HG02571 (cell line): ENCODE measurements around the gene GATA2.

ENCODE experiments used
- ATAC-seq: cut with Tn5 transposase; IDR thresholded peaks from one replicate; pipeline ENCODE4 v1.9.1; 2021; ENCODE audit warnings: mild to moderate bottlenecking, moderate library complexity; ENCODE audit not compliant: unreplicated experiment

The GATA2 gene

DNA sequence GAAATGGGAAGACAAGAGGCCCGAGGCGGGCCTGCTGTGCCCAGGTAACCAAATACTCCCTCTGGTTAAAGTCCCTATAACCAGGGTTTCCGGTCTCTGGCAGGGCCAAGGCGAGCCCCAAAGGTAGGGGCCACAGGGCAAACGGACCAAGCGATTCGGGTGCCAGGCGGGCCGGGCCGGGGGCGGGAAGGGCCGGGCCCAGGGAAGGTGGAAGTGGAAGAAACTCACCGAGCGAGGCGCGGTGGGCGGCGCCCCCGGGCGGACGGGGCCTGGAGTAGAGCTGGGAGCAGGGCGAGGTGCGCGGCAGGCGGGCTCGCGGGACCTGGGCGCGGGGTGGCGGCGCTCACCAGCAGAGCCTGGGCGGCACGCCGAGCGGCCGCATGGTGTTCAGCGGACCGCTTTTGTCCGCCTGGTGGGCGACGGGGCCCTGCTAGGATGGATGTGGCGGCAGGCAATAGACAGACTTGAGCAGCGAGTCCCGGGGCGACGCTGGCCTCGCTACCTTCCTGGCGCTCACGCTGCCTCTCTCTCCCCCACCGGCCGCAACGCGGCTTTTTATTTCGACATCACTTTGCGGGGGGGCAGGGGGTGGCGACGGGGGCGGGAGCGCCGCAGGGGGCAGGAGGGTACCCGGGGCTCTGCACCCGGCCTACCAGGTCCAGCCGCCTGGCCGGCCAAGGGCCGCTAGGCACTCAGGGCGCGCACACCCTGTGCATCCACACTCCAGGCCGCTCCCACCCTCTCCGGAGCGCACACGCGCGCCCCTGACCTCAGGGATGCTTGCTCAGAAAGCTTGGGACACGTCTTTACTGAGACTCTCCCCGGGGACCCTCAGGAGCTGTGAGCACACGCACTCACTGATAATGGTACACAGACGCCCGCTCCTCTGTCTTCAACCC lies at the start of gene GATA2:
TSS of gene GATA2 (minus strand) at position 531 of the 899 bp plus-strand sequence. CDS start 6,170 bp downstream, outside the sequence.
- ATAC-seq, result no peak

DNA sequence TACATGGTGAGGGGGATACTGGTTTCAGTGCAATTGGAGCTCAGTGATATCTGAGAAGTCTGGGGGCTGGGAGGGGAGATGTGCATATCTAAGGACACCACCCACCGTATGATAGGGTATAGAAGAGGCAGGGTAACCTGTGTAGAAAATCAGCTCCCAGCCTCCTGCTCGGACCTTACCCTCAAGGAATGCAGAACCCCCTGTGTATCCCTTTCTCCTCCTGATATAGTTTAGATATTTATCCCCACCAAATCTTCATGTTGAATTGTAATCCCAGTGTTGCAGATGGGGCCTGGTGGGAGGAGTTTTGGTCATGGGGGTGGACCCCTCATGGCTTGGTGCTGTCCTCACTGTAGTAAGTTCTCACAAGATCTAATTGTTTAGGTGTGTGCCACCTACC lies 48.2 kb upstream of the GATA2 start:
- no peak for ATAC-seq

DNA sequence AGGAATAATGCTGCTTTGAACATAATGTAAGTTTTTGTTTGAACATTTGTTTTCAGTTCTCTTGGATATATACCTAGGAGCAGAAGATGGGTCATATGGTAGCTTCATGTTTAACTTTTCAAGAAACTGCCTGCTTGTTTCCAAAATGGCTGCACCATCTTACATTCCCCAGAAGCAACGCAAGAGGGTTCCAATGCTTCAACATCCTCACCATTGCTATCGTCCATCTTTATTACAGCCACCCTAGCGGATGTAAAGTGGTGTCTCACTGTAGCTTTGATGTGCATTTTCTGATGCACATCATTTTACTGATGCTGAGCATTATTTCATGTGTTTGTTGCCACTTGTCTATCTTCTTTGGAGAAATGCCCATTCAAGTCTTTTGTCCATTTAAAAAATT lies 46.4 kb upstream of the GATA2 start:
- ATAC-seq, result no peak

DNA sequence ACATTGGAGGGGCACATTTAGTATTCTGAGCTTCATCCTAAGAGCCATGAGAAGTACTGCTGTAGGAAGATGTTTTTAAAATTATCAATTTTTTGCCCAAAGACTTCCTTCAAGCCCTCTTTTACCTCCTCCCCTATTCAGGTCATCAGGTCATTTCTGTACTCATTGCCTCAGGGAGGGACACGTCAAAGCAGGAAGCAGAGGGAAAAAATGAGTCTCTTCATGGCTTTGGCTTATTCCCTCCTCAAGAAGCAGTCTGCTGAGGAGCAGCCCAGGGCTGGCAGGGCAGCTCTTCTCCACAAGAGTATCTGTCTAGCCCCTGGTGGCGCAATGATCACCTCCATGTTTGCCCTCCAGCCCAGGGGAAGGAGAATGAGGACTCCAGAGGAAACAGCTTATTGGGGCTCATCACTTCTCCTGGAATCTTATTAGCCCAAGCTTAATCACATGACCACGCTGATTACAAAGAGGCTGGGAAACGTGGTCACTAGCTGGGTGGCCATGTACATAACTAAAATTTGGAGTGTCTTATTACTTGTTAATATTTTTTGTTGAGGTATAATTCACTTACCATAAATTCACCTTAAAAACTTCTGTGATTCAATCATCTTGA lies 44.2 kb upstream of the GATA2 start:
- no peak for ATAC-seq

DNA sequence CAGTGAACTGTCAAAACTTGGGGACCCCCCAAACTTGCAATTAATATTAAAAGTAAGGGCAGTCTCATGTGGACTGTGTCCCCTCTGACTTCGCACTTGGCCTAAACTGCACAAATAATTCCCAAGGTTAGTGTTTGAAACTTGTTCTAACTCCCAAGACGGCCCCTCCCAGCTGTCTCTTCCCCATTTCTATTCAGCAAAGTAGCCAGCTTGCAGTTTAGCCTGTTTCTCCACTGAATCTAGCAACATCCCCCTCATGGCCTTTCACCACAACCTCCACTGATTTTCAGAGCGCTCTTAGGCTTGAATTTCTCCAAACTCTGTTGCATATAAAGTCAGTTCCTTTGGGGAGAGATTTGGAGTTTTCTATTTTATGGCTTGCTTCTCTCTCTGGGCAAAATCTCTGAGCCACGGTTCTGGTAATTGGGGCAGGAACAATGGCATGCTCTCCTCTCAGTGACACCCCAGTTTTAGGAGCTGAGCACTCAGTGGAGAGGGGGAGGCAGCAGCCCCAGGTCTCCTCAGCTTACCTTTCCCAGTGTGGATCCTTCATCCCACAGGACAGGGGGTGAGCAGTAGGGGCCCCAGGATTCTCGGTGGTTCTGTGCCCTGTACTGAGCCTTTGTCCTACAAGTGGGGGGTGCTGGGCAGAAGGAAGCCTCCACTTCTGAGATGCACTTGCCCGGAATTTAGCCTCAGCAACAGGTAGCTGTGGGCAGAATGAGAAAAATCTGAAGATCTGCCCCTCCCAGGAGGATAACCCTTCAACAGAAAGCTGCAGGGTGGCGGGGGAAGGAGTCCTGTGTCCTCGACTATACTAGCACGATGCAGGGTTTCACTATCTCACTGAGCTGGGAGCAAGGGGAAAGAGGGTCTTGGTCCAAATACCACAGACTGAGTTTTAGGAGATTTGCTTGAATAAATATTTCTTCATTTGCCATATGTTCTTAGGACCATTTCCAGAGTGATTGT lies 39.3 kb upstream of the GATA2 start:
- ATAC-seq, result no peak

DNA sequence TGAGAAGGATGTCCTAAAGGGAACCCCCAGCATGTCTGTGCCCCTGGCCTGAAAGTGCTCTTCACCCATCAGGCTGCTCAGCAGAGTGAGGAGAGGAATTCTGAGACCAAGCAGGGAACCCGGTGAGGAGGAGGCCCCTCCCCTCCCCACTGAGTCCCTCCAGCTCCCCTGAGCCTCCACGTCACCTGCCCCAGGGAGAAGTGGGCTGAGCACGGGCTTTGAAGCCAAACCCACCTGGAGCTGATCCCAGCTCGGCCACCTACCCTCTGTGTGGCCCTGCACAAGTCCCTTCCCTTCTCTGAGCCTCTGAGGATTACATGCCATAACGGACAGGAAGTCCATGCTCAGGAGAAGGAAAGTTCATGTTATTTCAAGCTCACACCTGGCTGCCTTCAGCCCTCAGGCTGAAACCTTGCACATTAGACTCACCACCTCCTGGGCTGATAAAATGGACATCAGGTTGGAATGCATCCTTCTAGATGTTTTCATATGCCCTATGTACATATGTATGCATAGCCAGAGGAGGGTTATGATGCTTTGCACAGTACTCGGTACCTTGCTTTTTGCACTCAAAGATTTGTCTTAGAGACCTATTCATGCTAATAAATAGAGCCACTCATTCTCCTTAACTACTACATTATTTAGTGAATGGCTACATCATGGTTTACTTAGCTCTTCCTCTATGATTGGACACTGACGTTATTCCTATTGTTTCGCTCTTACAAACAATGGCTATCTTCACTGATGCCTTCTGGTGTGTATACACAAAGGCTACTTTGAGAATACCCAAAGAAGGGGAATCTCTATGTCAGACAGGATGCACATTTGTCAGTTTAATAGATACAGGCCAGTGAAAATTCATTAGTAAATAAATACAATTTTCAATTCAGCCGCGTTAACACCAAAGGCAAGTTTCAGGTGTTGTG lies 31.6 kb upstream of the GATA2 start:
- ATAC-seq, result no peak

DNA sequence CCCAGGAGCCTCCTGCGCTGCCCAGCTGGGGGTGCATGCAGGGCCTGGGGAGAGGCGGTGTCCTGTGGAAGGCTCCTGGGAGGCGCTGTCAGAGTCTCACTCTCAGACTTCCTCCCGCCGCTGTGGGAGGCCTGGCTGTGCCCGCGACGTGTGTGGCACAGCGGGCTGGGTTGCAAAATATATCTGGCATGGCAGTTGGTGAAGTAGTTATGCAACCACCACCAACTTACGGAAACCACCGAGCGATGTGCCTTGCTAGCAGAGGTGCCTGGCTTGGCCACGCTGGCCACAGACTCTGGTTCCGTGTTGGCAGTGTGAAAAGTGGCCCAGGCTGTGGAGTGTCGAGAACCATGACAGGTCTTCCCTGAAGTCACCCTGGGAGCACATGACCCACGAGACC lies 30.6 kb upstream of the GATA2 start:
- ATAC-seq, result no peak

DNA sequence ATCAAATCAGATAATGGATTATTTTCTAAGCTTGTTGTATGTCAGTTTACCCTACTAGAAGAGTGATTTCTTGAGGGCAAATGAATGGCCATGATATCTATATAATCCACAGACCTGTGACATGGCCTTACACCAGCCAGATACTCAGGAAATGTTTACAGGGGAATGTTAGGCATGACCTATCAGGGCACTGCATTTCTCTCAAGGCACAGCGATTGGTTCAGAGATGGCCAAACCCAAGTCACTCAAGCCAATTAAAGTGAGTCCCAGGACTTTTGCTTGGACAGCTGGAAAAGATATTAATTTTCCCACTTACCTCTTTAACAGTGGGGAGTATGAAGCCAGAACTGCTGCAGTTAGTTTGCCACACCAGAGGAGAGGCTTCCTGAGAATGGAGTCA lies 28.7 kb upstream of the GATA2 start:
- ATAC-seq, result no peak

DNA sequence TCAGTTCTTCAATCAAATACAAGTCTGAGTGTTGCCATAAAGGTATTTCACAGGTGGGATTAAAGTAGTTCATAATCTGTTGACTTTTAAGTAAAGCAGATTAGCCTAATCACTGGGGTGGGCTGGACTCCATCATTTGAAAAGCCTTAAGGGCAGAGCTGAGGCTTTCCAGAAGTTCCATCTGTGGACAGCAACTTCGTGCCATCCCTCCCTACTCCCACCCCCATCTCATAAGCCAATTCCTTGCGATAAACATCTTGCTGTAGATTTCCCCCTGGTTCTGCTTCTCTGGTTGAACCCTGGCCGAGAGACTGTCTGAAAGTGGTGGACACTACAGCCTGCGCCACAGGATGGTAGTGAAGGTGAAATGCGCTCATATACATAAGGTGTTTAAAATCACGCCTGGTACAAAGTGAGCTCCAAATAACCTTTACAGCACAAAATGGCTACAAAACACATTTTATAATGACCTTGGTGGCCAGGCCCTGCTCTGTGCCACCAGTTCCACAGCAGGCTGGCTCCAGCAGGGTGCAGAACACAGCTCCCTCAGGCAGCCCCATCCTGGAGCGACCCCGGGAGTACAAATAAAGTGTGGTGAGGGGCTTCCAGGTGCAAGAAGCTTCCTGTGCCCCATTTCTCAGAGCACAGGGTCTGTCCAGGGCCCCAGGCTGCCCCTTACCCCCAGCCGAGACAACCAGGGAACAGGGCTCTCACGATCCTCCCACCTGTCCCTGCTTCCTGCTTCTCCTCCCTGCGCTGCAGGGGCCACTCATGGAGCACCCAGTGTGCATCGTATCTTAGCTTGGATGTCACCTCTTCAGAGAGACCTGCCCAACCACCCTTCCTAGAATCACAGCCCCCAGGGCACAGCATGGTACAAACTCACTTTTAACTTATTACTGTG lies 25.8 kb upstream of the GATA2 start:
- no peak for ATAC-seq

DNA sequence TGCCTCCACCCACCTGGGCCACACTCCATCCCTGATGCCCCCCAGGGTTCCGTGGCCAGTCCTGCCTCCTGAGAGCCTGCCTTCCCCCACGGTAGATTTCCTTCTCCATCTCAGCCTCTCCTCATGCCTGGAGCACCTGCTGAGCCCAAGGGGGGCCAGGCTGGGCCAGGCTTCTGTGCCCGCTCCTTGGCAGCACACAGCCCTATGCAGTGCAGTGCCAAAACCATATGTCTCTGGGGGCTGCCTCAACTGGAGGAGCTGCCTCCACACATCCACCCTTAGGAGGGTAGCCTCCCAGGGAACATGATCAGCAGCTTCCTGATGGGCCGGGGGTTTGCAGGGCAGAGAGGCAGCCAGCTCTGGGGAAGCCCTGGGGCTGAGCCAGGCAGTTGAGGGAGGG lies 24.6 kb upstream of the GATA2 start:
- no peak for ATAC-seq

DNA sequence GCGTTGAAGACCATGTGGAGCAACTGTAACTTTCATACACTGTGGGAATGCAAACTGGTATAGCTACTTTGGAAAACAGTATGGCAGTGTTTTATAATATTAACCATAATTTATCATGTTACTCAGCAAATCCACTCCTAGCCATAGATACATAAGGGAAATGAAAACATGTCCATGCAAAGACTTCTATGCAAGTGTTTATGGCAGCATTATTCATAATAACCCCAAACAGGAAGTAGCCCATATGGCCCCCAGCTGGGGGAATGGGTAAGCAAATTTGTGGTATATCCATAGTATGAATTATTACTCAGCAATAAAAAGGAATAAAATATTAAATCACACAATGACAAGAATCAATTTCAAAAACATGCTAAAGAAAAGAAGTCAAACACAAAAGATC lies 23.0 kb upstream of the GATA2 start:
- no peak for ATAC-seq

DNA sequence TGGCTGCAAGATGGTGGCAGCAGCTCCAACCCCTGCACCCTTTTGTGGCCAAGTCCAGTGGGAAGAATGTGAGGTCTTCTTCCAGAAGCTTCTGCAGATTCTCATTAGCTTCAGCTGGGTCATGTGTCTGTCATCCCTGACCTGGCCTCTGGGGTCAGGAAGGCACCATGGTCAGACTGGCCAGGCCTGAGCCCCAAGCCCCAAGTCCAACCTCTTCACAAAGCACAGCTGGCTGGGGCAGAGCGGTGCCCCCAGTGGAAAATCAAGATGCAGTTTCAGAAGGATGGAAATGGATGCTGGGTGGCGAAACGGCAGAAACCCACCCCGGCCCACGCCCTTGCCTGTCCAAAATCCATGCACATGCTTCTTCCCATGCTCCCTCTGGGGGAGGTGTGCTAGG lies 15.9 kb upstream of the GATA2 start:
- no peak for ATAC-seq

DNA sequence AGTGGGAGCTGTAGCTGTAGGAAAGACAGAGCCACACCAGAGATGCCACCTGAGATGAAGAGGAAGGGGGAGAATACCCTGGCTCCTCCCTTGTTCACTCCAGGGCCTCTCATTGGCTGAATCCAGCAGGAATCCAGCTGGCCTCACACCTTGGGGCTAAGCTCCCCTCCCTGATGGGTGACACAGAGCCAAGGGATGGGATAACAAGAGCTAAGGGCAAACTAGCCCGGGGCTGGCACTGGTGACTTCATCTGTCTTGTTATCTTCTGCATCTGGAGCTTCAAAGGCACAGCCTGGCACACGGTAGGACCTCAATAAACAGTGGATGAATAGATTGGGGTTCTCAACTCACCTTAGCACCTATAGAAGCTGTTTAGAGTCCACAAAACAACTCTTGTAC lies 13.8 kb upstream of the GATA2 start:
- no peak for ATAC-seq

DNA sequence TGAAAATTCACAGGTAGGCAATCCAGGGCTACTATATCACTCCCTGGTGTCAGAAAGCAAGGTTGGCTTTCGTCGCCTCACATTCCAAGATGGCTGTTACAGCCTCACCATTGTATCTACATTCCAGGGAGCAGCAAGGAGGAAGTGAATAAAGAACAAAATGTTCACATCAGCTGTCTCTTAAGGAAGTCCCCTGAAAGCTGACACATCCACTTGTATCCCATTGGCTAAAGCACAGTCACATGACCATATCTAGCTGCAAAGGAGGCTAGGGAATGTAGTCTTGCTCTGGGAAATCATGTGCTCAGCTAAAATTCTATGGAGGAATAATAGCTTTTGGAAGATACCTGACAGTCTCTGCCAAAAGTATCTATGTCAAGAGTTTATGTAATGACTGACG lies 12.8 kb upstream of the GATA2 start:
- ATAC-seq, result no peak

DNA sequence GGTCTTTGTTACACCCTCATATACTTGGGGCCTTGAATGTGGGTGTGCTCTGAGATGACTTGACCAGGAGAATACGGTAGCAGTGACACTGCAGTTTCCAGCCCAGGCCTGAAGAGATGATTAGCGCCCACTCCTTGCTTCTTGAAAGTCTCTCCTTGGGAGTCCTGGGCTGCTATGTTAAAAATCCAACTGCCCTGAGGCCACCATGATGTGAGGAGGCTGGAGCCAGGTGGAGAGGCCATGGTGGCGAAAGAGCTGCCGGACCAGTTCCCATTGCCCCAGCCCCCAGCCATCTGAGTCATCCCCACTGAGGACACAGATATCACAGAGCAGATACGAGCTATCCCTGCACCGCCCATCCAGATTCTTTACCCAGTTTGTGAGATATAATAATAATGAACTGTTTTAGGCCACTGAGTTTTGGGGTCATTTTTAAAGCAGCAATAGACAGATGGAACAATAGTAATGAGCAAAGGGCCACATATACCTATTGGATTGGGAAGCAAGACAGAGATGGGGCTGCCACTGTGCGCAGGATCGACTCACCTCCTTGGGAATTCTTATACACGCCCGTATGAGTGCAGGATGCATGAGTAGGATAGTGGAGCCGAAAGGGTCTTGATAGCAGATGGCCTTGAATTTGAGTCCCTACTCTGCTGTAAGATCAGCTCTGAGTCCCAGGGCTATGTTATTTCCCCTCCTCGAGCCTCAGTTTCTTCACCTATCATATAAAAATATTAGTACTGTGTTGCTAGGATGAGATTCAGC lies 12.1 kb upstream of the GATA2 start:
- no peak for ATAC-seq

DNA sequence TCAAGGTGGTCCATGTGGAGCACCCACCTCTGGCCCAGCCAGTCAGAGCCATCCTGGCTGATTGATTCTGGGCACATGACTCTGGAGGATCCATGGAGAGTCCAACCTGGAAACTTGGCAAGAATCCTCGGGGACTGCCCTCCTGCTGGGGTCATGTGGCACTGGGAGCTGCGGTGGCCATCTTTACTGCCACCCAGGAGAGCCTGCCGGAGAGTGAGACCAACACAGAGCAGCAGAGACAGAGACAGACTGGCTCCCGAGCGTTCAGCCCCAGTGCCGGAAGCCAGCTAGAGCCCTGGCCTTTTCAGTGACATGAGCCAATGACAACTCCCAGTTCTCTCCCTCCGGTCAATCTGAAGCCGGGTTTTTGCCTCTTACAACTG lies 11.5 kb upstream of the GATA2 start:
- ATAC-seq, result no peak

DNA sequence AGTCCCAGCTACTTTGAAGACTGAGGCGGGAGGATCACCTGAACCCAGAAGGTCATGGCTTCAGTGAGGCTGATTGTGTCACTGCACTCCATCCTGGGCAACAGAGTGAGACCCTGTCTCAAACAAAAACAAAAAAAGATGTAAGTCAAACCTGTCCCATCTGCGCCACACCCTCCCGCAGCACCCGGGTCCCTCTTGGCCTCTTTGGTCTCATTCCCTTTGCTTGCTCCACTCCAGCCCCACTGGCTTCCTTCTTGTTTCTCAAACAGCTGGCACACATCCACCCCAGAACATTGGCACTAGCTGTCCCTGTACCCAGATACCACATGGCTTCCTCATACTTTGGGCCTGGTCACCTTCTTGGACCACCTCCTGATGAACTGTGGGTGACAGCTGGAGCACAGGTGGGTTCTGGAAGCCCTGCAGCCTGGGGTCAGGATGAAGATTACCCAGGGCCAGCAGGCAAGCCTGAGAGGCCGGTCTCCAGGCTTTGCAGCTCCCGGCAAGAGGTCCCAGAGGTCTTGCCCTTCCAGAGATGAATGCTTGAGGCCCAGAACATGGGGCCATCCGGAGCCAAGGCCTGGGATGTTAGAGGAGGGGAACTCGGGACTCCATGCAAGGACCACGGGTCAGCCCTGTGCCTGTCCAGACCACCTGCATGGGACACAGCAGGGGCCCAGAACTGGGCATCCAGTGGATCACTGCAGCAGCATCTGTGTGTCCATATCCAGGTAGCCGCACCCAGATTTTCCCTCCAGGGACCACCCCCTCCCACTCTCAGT lies 10.9 kb upstream of the GATA2 start:
- ATAC-seq, result no peak

DNA sequence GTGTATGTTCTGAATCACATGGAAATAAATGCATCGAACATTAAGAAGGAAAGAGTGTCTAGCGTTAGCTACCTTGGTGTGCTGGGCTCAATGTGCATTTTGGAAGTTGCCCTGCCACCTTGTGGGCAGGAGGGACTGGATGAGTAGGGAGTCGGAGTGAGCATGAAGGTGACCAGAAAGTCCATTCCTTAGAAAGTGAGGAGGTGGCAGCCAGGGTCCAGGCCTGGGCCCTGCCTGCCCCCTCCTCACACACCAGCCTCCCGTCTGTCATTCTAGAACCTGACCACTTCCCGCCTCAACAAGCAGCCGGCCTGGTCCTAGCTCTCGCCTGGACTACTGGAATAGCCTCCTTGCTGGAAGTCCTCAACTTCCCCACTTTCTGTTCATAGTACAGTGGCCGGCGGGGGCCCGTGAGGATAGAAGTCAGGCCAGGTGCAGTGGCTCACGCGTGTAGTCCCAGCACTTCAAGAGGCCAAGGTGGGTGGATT lies 10.2 kb upstream of the GATA2 start:
- ATAC-seq, result no peak
